Mucosa of rectum (tissue), 2 donors: ENCODE results near the gene ROBO2.

Source experiments
- H3K27ac ChIP-seq, 2 donors: one replicate each; pipeline ENCODE4 v1.7.0; 2013; ENCODE audit warnings: inconsistent platforms in 2 of 2, low read depth in 2 of 2, low read length in 2 of 2
- H3K27me3 ChIP-seq, 2 donors: one replicate each; pipeline ENCODE4 v1.7.0; 2013; ENCODE audit warnings: low read length in 2 of 2; ENCODE audit not compliant: control insufficient read depth in 2 of 2, insufficient read depth in 2 of 2
- H3K36me3 ChIP-seq, 2 donors: one replicate each; pipeline ENCODE4 v1.7.0; 2013; ENCODE audit warnings: low read length in 2 of 2; ENCODE audit not compliant: control insufficient read depth in 2 of 2, insufficient read depth in 2 of 2
- H3K4me1 ChIP-seq, 2 donors: one replicate each; pipeline ENCODE4 v1.7.0; 2013; ENCODE audit warnings: low read length in 2 of 2, mild to moderate bottlenecking in 1 of 2; ENCODE audit not compliant: control insufficient read depth in 2 of 2, insufficient read depth in 2 of 2
- H3K4me3 ChIP-seq, 2 donors: one replicate each; pipeline ENCODE4 v1.7.0; 2013; ENCODE audit warnings: low read length in 2 of 2
- H3K9ac ChIP-seq, 2 donors: one replicate each; pipeline ENCODE4 v1.7.0; 2013; ENCODE audit warnings: low read length in 2 of 2, low read depth in 1 of 2, mild to moderate bottlenecking in 1 of 2
- H3K9me3 ChIP-seq, 2 donors: one replicate each; pipeline ENCODE4 v1.7.0; 2013; ENCODE audit warnings: low read length in 2 of 2; ENCODE audit not compliant: control insufficient read depth in 2 of 2
- donor health status: healthy.
- donor health status: Normal muscosa, but diverticular disease.

The ROBO2 gene

GRCh38 chr3:77147836-77148578, 108.1 kb downstream of the ROBO2 start:
- Histone ChIP-seq H3K36me3 (no peaks in the 10 kb centered on the region), H3K9me3 (no peaks in the 10 kb centered on the region), H3K4me1 (no peaks in the 10 kb centered on the region), H3K27ac (no peak overlapping the region), H3K4me3 (no peak overlapping the region), H3K27me3 (no peaks in the 10 kb centered on the region), H3K9ac (no peak overlapping the region)

DNA sequence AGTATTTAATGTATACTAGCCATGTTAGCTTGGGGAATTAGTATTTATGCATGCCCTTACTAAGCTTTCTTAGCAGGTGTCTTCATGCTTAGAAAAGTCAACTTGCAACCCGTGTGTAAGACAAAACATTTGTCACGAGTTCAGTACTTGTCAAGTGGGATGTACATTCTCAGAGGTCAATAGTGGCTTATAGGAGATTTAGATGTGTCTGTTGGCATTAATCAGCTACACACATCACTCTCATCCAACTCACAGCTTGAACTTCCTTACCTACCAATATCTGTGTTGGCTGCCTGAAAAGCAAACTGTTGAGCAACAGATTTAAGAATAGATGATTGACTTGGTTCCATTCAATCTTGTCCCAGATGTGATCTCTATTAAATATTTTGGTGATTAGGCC, 109.5 kb downstream of the ROBO2 start:
- Histone ChIP-seq H3K27ac (no peak overlapping the region), H3K27me3 (no peaks in the 10 kb centered on the region), H3K4me1 (no peaks in the 10 kb centered on the region), H3K36me3 (no peaks in the 10 kb centered on the region), H3K4me3 (no peak overlapping the region), H3K9ac (no peak overlapping the region), H3K9me3 (no peaks in the 10 kb centered on the region)

DNA sequence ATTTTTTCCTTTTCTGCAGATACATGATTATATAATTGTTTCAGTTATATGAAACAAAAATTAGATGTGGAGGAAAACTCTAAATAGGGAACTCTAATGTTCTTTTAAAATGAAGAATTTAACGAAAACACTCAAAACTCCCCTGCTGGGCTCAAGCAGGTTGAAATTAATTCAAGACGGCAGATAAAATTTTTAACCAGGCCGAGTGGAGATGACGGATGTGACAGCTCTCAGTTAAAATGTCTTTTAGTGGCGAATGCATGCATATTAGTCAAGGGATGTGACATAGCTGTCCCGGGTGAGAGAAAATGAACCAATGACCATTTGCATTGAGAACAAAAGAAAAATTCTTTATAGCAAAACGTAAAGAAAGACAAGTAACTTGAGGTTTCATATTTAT, 110.1 kb downstream of the ROBO2 start:
- Histone ChIP-seq H3K27ac (no peak overlapping the region), H3K9me3 (no peaks in the 10 kb centered on the region), H3K36me3 (no peaks in the 10 kb centered on the region), H3K9ac (no peak overlapping the region), H3K4me1 (no peaks in the 10 kb centered on the region), H3K4me3 (no peak overlapping the region), H3K27me3 (no peaks in the 10 kb centered on the region)

- Histone ChIP-seq H3K9me3 (no peaks in the 10 kb centered on the region), H3K9ac (no peak overlapping the region), H3K27me3 (no peaks in the 10 kb centered on the region), H3K36me3 (no peaks in the 10 kb centered on the region), H3K4me3 (no peak overlapping the region), H3K27ac (no peak overlapping the region), H3K4me1 (no peaks in the 10 kb centered on the region)
These were observed 110.9 kb downstream of the ROBO2 start for GRCh38 chr3:77150759-77151158.

DNA sequence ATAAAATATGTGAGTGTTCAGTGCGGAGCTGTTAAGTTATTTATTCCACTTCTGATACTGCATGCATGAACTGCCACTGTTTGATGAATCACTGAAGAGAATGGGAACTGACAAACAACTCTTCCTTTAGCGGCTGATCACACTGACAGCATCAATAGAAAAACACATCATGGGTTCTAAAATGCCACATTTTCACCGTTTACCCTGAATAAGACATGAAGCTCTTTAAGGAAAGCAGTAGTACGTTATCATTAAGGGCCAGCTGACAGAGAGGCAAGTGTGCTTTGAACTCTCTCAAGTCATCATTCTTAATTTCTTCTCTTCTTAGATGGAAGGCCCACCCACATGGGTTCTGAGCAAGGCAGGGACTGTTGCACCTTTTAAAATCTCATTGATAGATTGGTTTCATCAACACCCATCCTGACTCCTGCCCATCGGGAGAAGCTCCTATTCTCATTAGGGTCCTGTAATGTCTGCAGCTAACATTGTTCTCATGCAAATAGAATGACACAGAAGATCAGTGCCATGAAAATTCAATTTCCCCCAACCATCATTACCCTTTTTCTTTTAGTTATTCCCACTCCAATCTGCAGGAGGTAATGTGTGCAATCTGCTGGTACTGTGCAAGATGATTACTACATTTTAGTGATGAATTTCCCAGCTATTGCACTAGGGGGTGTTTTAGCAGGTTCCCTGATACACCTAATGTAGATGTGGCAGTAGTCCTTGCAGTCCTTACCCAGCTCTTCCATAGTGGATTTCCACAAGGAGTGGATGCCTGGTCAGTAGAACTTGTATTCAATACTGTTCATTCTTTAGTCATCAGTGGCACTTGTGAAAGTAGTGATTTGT, 119.1 kb downstream of the ROBO2 start:
- Histone ChIP-seq H3K27me3 (no peaks in the 10 kb centered on the region), H3K4me1 (no peaks in the 10 kb centered on the region), H3K27ac (no peak overlapping the region), H3K4me3 (no peak overlapping the region), H3K9ac (no peak overlapping the region), H3K9me3 (no peaks in the 10 kb centered on the region), H3K36me3 (no peaks in the 10 kb centered on the region)

GRCh38 chr3:77160931-77161497, 121.1 kb downstream of the ROBO2 start:
- H3K4me3 ChIP-seq, result no peak overlapping the region
- H3K4me1 ChIP-seq, result no peaks in the 10 kb centered on the region
- H3K27ac ChIP-seq, result no peak overlapping the region
- H3K9me3 ChIP-seq, result no peaks in the 10 kb centered on the region
- no peaks in the 10 kb centered on the region for H3K36me3 ChIP-seq
- no peaks in the 10 kb centered on the region for H3K27me3 ChIP-seq
- no peak overlapping the region for H3K9ac ChIP-seq

- H3K4me3 ChIP-seq, result no peak overlapping the region
- H3K9me3 ChIP-seq, result no peaks in the 10 kb centered on the region
- H3K9ac ChIP-seq, result no peak overlapping the region
- no peaks in the 10 kb centered on the region for H3K4me1 ChIP-seq
- H3K36me3 ChIP-seq, result no peaks in the 10 kb centered on the region
- H3K27me3 ChIP-seq, result no peaks in the 10 kb centered on the region
- H3K27ac ChIP-seq, result no peak overlapping the region
These were observed 129.9 kb downstream of the ROBO2 start for GRCh38 chr3:77169823-77170222.

GRCh38 chr3:77171026-77171425, 131.1 kb downstream of the ROBO2 start:
- no peaks in the 10 kb centered on the region for H3K27me3 ChIP-seq
- H3K4me3 ChIP-seq, result no peak overlapping the region
- no peaks in the 10 kb centered on the region for H3K9me3 ChIP-seq
- H3K4me1 ChIP-seq, result no peaks in the 10 kb centered on the region
- no peak overlapping the region for H3K27ac ChIP-seq
- H3K9ac ChIP-seq, result no peak overlapping the region
- no peaks in the 10 kb centered on the region for H3K36me3 ChIP-seq

GRCh38 chr3:77179762-77180161, 139.9 kb downstream of the ROBO2 start:
- H3K4me3 ChIP-seq, result no peak overlapping the region
- H3K27ac ChIP-seq, result no peak overlapping the region
- H3K36me3 ChIP-seq, result no peaks in the 10 kb centered on the region
- H3K9me3 ChIP-seq, result no peaks in the 10 kb centered on the region
- H3K4me1 ChIP-seq, result no peaks in the 10 kb centered on the region
- H3K9ac ChIP-seq, result no peak overlapping the region
- H3K27me3 ChIP-seq, result no peaks in the 10 kb centered on the region

GRCh38 chr3:77182341-77182740, 142.4 kb downstream of the ROBO2 start:
- no peak overlapping the region for H3K9ac ChIP-seq
- H3K27ac ChIP-seq, result no peak overlapping the region
- H3K9me3 ChIP-seq, result no peaks in the 10 kb centered on the region
- H3K27me3 ChIP-seq, result no peaks in the 10 kb centered on the region
- H3K36me3 ChIP-seq, result no peaks in the 10 kb centered on the region
- H3K4me3 ChIP-seq, result no peak overlapping the region
- no peaks in the 10 kb centered on the region for H3K4me1 ChIP-seq
